ENCODE measurements around the gene SFT2D1. TPM values are rescaled to one million over a fixed set of nuclear protein-coding genes. Genes with fewer than 3 reads are reported as not detected.
A peak's percentile ranks its signal among the peaks of the same experiment; 100 is the strongest.

Gene SFT2D1
- total and polyA plus RNA-seq, 9 of the 15 experiments (the other 6 are each of a cell fraction or from before 2014, with no cell fraction given) = 54.4 to 140 (median 74.6) TPM

GRCh38 chr6:166381381-166381732 is 39.0 kb upstream of the SFT2D1 start:
- BruUV-seq (replicated peaks) = TSS peak; percentile 55
- Histone ChIP-seq H3K27me3 (ENCODE audit: control insufficient read depth in 2 of 2, insufficient read depth in 2 of 2, low read length in 2 of 2) (no peaks in the 10 kb centered on the region), H3K4me1 (replicated peaks in 1 of 2; ENCODE audit: control insufficient read depth in 2 of 2, insufficient read depth in 2 of 2, low read length in 2 of 2) (peaks cover 3 to 20% of the 10 kb centered on the region in 2 experiments; a peak in 2 of 5 replicates), H3K9me1 (ENCODE audit: control insufficient read depth, insufficient read depth, low read length) (no peaks in the 10 kb centered on the region), H3K27ac (ENCODE audit: extremely low read depth, low read depth, low read length) (peak overlapping the region; percentile 59; the same call in 2 of the 3 replicates), H3K4me3 (peak overlapping the region; percentile 96), H2AFZ (ENCODE audit: low read depth, low read length) (peak overlapping the region; percentile 81), H3K36me3 (ENCODE audit: control insufficient read depth, insufficient read depth, low read length) (peaks cover 4% of the 10 kb centered on the region; the same call in 1 of the 3 replicates), H3K9ac (ENCODE audit: insufficient read depth in 1 of 2, low read depth in 2 of 2, low read length in 2 of 2) (peak overlapping the region; percentile 77 to 97; a peak in 3 of 4 replicates), H3K79me2 (ENCODE audit: control insufficient read depth, insufficient read depth, low read length) (peaks cover 62% of the 10 kb centered on the region), H3K9me3 (replicated peaks; ENCODE audit: control insufficient read depth, insufficient read depth, low read depth, low read length) (no peaks in the 10 kb centered on the region), H4K20me1 (replicated peaks; ENCODE audit: control insufficient read depth, insufficient read depth, low read length) (no peaks in the 10 kb centered on the region), H3K4me2 (ENCODE audit: insufficient read depth, low read length) (peak overlapping the region; percentile 93)
- DNase-seq (ENCODE audit: extremely low read depth in 1 of 4, low spot score in 3 of 4) (no peak), FAIRE-seq (no peak), ATAC-seq (no peak)
- intact Hi-C loops (cut with micrococcal nuclease) (loop anchor here (5.0 kb wide), 1 partner anchor 104 kb away; no protein-coding TSS in a partner anchor), in situ Hi-C loops (cut with MboI) (no loop called here)
- WGBS (ENCODE audit: insufficient coverage, low coverage, missing lambda C conversion rate) = 0% methylated on average over 6 of the region's 6 CpGs
- ChIA-PET CTCF (ENCODE audit: low intra/inter-chr PET ratio) (interaction anchor here (0.6 to 1.5 kb wide), 3 partner anchors 51 to 499 kb away, joined by 3 to 9 read pairs (median 3); no protein-coding TSS in a partner anchor), POLR2A (interaction anchor here (0.8 to 1.5 kb wide), 7 partner anchors 10 to 100 kb away, joined by 3 to 6 read pairs (median 4); no protein-coding TSS in a partner anchor)
- TF ChIP-seq TAF7 (tag; IDR thresholded peaks at IDR 0.05) = no peak
- TF ChIP-seq ZNF311 (CRISPR knock-in tag; IDR thresholded peaks at IDR 0.05) = no peak
- 0 out of 2 replicates have a peak, but pooled peaks have one; percentile 18 for TF ChIP-seq PML (IDR thresholded peaks at IDR 0.05; ENCODE audit: low read length)
- TF ChIP-seq MLLT1 (IDR thresholded peaks at IDR 0.05) = peak in 1 of 2 experiments; percentile 14; a peak in 1 of 4 replicates
- TF ChIP-seq NCOA2 (IDR thresholded peaks at IDR 0.05; ENCODE audit: partially characterized antibody in 2 of 2) = no peak
- TF ChIP-seq EWSR1 (IDR thresholded peaks at IDR 0.05; ENCODE audit: borderline replicate concordance, low read depth, partially characterized antibody) = no peak
- no peak for TF ChIP-seq BRF1 (IDR thresholded peaks at IDR 0.05; ENCODE audit: borderline replicate concordance, extremely low read depth, insufficient read length)
- no peak for TF ChIP-seq PURB (CRISPR knock-in tag; IDR thresholded peaks at IDR 0.05; ENCODE audit: low read depth)
- no peak for TF ChIP-seq LEF1 (IDR thresholded peaks at IDR 0.05)
- TF ChIP-seq, protein P1, sequence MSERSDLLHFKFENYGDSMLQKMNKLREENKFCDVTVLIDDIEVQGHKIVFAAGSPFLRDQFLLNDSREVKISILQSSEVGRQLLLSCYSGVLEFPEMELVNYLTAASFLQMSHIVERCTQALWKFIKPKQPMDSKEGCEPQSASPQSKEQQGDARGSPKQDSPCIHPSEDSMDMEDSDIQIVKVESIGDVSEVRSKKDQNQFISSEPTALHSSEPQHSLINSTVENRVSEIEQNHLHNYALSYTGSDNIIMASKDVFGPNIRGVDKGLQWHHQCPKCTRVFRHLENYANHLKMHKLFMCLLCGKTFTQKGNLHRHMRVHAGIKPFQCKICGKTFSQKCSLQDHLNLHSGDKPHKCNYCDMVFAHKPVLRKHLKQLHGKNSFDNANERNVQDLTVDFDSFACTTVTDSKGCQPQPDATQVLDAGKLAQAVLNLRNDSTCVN (CRISPR knock-in tag; IDR thresholded peaks at IDR 0.05) = no peak
- no peak for TF ChIP-seq SNRNP70 (optimal IDR thresholded peaks at IDR 0.05; ENCODE audit: low read depth, low read length)
- 0 out of 2 replicates have a peak, but pooled peaks have one; percentile 46 for TF ChIP-seq ELF1 (tag; IDR thresholded peaks at IDR 0.05)
- TF ChIP-seq CBFA2T3 (IDR thresholded peaks at IDR 0.05) = no peak
- TF ChIP-seq FOXK2 (conservative IDR thresholded peaks at IDR 0.05 in 1 of 2, IDR thresholded peaks at IDR 0.05 in 1 of 2; ENCODE audit: low read depth in 2 of 2) = 0 out of 4 replicates have a peak, but pooled peaks of 1 of the 2 experiments have one; percentile 7
